Memory B cell (primary cell): ENCODE measurements around the gene FOXC1.

Experiments
- ATAC-seq: fragments of 150-1000 bp; cut with Tn5 transposase; 2 replicates; pipeline ENCODE4 v1.10.0; 2021; ENCODE audit warnings: low read depth, mild to moderate bottlenecking, moderate library complexity
- DNase-seq, 2 donors: peaks; one replicate each; pipeline ENCODE4 v3.0.0; 2022; ENCODE audit warnings: low spot score in 2 of 2
- H3K27ac Mint-ChIP-seq: one replicate; pipeline ENCODE4 v1.8.0; 2022; ENCODE audit warnings: mild to moderate bottlenecking, moderate library complexity, mixed read lengths
- H3K27me3 Mint-ChIP-seq: one replicate; pipeline ENCODE4 v1.8.0; 2022; ENCODE audit warnings: mixed read lengths
- H3K36me3 Mint-ChIP-seq: one replicate; pipeline ENCODE4 v1.8.0; 2022; ENCODE audit warnings: mild to moderate bottlenecking, mixed read lengths
- H3K4me1 Mint-ChIP-seq: one replicate; pipeline ENCODE4 v1.8.0; 2022; ENCODE audit warnings: mixed read lengths
- H3K4me3 Mint-ChIP-seq: one replicate; pipeline ENCODE4 v1.8.0; 2022; ENCODE audit warnings: mild to moderate bottlenecking, moderate library complexity, mixed read lengths
- H3K9me3 Mint-ChIP-seq: one replicate; pipeline ENCODE4 v1.8.0; 2022; ENCODE audit warnings: mixed read lengths

FOXC1 gene

DNA sequence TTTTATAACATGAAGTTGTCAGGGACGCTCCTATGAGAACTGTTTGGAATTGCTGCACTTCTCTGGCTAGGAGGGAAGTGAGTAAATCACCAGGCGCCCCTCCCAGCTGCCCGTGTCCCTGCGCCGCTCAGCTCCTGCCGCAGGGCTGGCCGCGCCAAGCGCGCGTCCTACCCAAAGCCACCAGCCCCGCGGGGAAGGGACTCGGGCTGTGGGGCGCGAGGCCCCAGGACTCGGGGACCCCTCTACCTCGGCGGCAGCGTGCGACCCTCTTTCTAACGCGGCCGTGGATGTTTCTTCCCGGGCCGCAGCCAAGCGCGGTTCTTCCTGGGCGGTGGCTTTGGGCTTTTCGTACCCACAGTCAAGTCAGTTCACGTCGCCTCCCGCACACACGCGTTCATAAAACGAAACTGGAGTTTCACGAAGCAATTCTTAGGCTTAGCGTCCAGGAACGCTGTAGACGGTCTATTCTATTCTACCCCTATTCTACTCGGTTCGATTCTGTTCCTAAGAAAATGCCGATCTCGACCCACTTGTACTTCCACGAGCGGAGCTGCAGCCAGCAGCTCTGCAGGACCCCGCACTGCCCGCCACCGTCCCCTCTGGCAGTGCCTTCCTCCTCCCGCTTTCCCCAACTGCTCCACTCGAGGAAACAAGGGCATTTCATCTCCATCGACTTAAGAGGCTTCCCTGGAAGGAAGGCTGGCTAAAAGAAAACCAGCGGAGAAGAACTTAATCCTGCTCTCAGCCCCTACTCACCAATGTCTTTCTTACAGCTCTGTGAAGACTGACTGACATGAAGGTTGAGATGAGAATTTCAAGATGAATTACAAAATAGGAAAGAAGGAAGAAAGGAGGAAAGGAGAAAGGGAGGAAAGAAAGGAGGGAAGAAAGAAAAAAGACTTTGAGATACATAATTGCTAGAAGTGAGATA is 15.4 kb downstream of the FOXC1 start:
- H3K36me3 Mint-ChIP-seq = peaks cover 8% of the 10 kb centered on the region
- H3K9me3 Mint-ChIP-seq = no peaks in the 10 kb centered on the region
- ATAC-seq = peak; percentile 31
- peak overlapping the region; percentile 81 for H3K4me3 Mint-ChIP-seq
- H3K27ac Mint-ChIP-seq = peak overlapping the region; percentile 1
- DNase-seq = no peak
- peaks cover 32% of the 10 kb centered on the region for H3K27me3 Mint-ChIP-seq
- peaks cover 7% of the 10 kb centered on the region for H3K4me1 Mint-ChIP-seq

- Mint-ChIP-seq H3K27me3 (peaks cover 34% of the 10 kb centered on the region), H3K4me1 (peaks cover 7% of the 10 kb centered on the region), H3K36me3 (peaks cover 10% of the 10 kb centered on the region), H3K27ac (peak overlapping the region; percentile 1), H3K4me3 (no peak overlapping the region), H3K9me3 (no peaks in the 10 kb centered on the region)
- DNase-seq (no peak), ATAC-seq (no peak)
Measured at GRCh38 chr6:1625794-1626435, 16.2 kb downstream of the FOXC1 start.

- Mint-ChIP-seq H3K9me3 (no peaks in the 10 kb centered on the region), H3K36me3 (peaks cover 10% of the 10 kb centered on the region), H3K4me3 (no peak overlapping the region), H3K27me3 (peaks cover 34% of the 10 kb centered on the region), H3K4me1 (peaks cover 7% of the 10 kb centered on the region), H3K27ac (no peak overlapping the region)
- ATAC-seq (no peak), DNase-seq (no peak)
Measured at GRCh38 chr6:1626481-1626880, 16.8 kb downstream of the FOXC1 start.

DNA sequence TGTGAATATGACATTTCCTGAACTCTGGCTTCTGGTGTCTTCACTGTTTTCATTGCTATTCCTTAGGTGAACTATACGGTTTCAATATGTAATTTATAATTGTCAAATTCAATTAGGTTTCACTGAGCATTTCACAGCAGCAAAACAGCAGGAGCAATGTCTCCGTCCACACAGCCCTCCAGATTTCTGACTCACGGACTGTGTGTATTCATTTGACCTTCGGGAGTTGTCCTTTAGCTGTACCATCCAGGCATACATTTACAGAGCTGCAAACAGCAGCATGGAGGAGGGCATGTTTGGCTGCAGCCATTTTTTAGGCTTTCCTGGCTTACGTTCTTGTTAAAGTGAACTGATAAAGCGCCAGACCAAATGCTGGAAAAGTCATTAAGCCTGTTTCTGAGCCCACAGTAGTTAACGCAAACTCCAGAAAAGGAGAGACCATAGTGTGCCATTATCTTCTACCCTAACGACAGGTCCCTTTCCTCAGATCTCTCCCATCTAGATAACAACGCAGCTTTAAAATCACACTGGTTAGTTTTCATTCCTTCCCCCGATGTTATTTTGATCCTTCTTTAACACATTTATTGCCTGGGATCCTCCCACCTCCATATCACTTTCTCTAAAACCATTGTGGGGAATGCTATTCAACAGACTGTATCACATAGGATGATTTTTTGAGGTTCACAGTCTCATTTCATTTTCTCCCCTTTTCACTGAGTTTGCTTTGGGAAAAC is 18.3 kb downstream of the FOXC1 start:
- no peak for ATAC-seq
- no peaks in the 10 kb centered on the region for H3K9me3 Mint-ChIP-seq
- H3K4me1 Mint-ChIP-seq = peaks cover 7% of the 10 kb centered on the region
- no peak for DNase-seq
- peaks cover 32% of the 10 kb centered on the region for H3K27me3 Mint-ChIP-seq
- H3K27ac Mint-ChIP-seq = no peak overlapping the region
- no peak overlapping the region for H3K4me3 Mint-ChIP-seq
- peaks cover 10% of the 10 kb centered on the region for H3K36me3 Mint-ChIP-seq

- peaks cover 32% of the 10 kb centered on the region for H3K27me3 Mint-ChIP-seq
- H3K27ac Mint-ChIP-seq = no peak overlapping the region
Measured at GRCh38 chr6:1629316-1629715, 19.6 kb downstream of the FOXC1 start.

GRCh38 chr6:1630212-1630770 is 20.6 kb downstream of the FOXC1 start:
- Mint-ChIP-seq H3K27me3 (peaks cover 29% of the 10 kb centered on the region), H3K36me3 (peaks cover 14% of the 10 kb centered on the region), H3K4me1 (peaks cover 3% of the 10 kb centered on the region), H3K9me3 (no peaks in the 10 kb centered on the region), H3K27ac (no peak overlapping the region), H3K4me3 (no peak overlapping the region)
- no peak for DNase-seq
- ATAC-seq = no peak

More at GRCh38 chr6:1629316-1629715, 19.6 kb downstream of the FOXC1 start:
- H3K4me1 Mint-ChIP-seq = peaks cover 7% of the 10 kb centered on the region
- no peak for ATAC-seq
- H3K9me3 Mint-ChIP-seq = no peaks in the 10 kb centered on the region
- peaks cover 10% of the 10 kb centered on the region for H3K36me3 Mint-ChIP-seq
- no peak overlapping the region for H3K4me3 Mint-ChIP-seq
- DNase-seq = no peak

DNA sequence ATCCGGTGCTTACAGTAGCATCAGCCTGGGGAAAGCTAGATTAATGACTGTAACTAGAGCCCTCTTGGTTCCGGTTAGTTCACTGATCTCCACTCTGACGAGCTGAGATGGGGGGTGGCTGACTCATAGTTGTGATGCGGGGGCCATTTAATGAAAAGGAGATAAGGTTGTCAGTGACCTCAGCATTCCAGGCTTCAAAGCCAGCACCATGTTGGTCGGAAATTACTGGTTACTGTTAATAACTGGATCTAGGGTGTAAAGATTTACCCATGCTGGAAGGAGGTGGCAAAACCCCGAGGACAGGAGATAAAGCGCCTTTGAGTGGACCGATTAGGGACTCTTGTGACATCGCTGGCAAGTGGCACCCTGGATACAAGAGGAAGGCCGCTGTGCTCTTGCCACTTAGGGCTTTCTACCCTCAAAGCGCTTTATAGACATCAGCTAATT is 21.1 kb downstream of the FOXC1 start:
- H3K36me3 Mint-ChIP-seq = peaks cover 14% of the 10 kb centered on the region
- H3K27me3 Mint-ChIP-seq = peaks cover 26% of the 10 kb centered on the region
- no peaks in the 10 kb centered on the region for H3K9me3 Mint-ChIP-seq
- ATAC-seq (no peak), DNase-seq (no peak)
- H3K4me3 Mint-ChIP-seq = no peak overlapping the region
- H3K4me1 Mint-ChIP-seq = no peaks in the 10 kb centered on the region
- no peak overlapping the region for H3K27ac Mint-ChIP-seq

- H3K4me3 Mint-ChIP-seq = no peak overlapping the region
- H3K27me3 Mint-ChIP-seq = peaks cover 24% of the 10 kb centered on the region
- ATAC-seq (no peak), DNase-seq (no peak)
- H3K9me3 Mint-ChIP-seq = no peaks in the 10 kb centered on the region
- no peak overlapping the region for H3K27ac Mint-ChIP-seq
- H3K36me3 Mint-ChIP-seq = peaks cover 14% of the 10 kb centered on the region
- H3K4me1 Mint-ChIP-seq = no peaks in the 10 kb centered on the region
Measured at GRCh38 chr6:1631251-1631650, 21.5 kb downstream of the FOXC1 start.

DNA sequence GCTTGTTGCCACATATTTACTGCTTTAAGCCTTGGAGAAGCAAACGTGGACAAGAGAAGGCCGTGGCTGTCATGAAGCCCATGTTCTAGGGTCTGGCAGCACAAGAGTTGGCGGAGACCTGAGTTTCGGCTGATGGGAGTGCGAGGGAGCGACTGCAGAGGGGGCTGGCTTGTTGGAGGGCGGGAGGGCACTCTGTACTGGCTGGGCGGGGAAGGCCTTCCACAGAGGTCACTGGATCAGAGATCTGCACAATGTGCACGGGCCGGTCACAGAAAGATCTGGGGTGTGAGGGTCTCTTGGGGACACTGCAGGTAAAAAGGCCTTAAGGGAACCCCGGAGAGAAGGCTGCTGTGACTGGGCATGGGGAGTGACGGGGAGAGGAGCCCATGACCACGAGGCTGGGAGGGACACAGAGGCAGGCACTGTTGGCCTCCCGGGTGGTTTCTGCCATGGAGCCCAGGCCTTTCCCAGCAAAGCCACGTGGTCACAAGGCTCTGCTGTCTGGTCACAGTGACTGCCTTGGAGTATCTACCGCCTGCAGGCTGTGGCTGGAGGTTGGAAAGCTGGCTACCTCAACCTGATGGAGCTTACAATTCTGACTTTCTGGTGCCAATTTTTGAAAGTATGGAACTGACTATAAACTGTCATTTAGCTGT is 23.8 kb downstream of the FOXC1 start:
- Mint-ChIP-seq H3K9me3 (no peaks in the 10 kb centered on the region), H3K27me3 (peaks cover 12% of the 10 kb centered on the region), H3K4me3 (no peak overlapping the region), H3K27ac (no peak overlapping the region), H3K4me1 (peaks cover 10% of the 10 kb centered on the region), H3K36me3 (peaks cover 14% of the 10 kb centered on the region)
- DNase-seq = no peak
- no peak for ATAC-seq

GRCh38 chr6:1634081-1634480 is 24.4 kb downstream of the FOXC1 start:
- H3K4me1 Mint-ChIP-seq = peaks cover 10% of the 10 kb centered on the region
- H3K9me3 Mint-ChIP-seq = no peaks in the 10 kb centered on the region
- H3K27ac Mint-ChIP-seq = no peak overlapping the region
- no peak overlapping the region for H3K4me3 Mint-ChIP-seq
- peaks cover 9% of the 10 kb centered on the region for H3K27me3 Mint-ChIP-seq
- DNase-seq = no peak
- ATAC-seq = no peak
- peaks cover 13% of the 10 kb centered on the region for H3K36me3 Mint-ChIP-seq

DNA sequence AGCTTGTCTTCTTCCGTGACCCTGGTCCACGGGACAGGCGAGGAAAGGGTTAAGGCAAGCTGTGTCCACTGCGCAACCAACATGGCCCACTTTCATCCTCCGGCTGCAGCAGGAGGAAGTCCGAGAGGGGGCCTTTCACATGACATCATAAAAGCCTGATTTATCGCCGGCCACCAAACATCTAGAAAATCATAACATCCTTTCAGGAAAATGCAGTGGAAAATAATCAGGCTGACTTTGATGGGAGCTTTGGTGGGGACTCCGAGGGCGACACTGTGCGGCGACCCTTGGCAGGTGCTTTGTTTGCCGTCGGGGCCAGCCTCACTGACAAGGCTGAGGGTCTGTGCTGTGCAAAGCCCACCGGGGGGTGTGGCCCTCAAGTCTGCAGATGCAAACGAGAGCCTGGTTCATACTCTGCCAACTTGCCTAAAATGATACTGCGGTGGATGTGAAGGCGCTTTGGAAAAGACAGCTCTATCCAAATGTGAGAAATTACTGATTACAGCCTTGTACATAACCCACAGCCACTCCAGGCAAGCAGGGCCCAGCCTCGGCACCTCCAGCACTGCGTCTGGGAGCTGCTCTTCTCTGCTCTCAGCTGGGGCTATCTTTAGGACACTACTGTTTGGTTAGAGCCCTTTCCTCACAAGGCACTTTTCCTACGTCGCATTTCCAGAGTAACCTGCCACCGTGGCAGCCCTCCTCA is 25.7 kb downstream of the FOXC1 start:
- ATAC-seq (no peak), DNase-seq (no peak)
- Mint-ChIP-seq H3K4me1 (peaks cover 10% of the 10 kb centered on the region), H3K27me3 (peaks cover 2% of the 10 kb centered on the region), H3K36me3 (peaks cover 8% of the 10 kb centered on the region), H3K27ac (no peak overlapping the region), H3K4me3 (no peak overlapping the region), H3K9me3 (no peaks in the 10 kb centered on the region)

GRCh38 chr6:1636272-1636825 is 26.6 kb downstream of the FOXC1 start:
- H3K9me3 Mint-ChIP-seq = no peaks in the 10 kb centered on the region
- peaks cover 2% of the 10 kb centered on the region for H3K27me3 Mint-ChIP-seq
- no peak overlapping the region for H3K27ac Mint-ChIP-seq
- no peak for ATAC-seq
- DNase-seq = no peak
- no peak overlapping the region for H3K4me3 Mint-ChIP-seq
- H3K36me3 Mint-ChIP-seq = peaks cover 8% of the 10 kb centered on the region
- peaks cover 10% of the 10 kb centered on the region for H3K4me1 Mint-ChIP-seq
